ENCODE data around the gene ZDHHC11B.

DNA sequence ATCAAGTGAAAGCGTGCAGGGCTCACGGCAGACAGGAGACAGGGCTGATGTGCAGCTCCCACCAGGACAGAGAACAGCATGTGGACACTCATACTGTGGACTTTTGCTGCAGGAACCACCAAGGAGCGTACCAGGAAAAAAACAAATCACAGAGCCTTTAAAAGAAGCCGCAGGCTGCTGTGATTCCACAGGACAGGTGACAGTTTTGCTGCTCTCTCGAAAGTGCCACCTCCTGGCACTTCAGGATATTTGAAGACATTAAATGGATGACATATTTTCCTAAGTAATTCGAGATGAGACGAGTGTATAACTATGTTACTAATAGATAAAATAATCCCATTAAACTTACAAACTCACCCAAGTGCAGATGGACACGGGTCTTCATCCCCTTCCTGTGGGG, 37.0 kb upstream of the ZDHHC11B start:
- peak; percentile 40 for TF ChIP-seq CTCF (conservative IDR thresholded peaks at IDR 0.05; ENCODE audit: low read depth, low read length)
- no peak for TF ChIP-seq EZH2 (IDR thresholded peaks at IDR 0.05; ENCODE audit: low read length, unreplicated experiment)
